GM18873 (cell line): ENCODE measurements around the gene TLE7.

ENCODE experiments used
- ATAC-seq: cut with Tn5 transposase; IDR thresholded peaks from one replicate; pipeline ENCODE4 v1.9.1; 2021; ENCODE audit warnings: mild to moderate bottlenecking, moderate library complexity, moderate number of reproducible peaks; ENCODE audit not compliant: unreplicated experiment, low FRiP score

The TLE7 gene

GRCh38 chr16:71421911-71422310, 19.9 kb downstream of the TLE7 start:
- ATAC-seq, result no peak

DNA sequence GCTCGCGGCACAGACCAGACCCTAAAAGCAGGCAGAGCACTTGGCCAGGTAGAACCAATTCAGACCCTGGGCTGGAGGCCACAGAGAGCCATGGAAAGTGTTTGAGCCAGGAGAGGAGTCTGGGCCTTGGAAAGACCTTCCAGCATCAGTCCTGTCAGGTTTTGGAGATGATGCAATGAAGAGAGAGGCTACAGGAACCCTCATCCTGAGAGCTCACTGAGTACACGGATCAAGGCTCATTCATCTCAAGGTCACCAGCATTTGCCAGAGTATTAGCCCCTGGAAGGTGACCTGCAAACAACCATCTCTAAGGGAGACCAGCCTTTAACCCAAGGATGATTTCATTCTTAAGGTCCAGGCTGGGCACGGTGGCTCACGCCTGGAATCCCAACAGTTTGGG, 27.8 kb downstream of the TLE7 start:
- ATAC-seq, result no peak

- no peak for ATAC-seq
Observed at GRCh38 chr16:71413341-71413740, 28.5 kb downstream of the TLE7 start.

DNA sequence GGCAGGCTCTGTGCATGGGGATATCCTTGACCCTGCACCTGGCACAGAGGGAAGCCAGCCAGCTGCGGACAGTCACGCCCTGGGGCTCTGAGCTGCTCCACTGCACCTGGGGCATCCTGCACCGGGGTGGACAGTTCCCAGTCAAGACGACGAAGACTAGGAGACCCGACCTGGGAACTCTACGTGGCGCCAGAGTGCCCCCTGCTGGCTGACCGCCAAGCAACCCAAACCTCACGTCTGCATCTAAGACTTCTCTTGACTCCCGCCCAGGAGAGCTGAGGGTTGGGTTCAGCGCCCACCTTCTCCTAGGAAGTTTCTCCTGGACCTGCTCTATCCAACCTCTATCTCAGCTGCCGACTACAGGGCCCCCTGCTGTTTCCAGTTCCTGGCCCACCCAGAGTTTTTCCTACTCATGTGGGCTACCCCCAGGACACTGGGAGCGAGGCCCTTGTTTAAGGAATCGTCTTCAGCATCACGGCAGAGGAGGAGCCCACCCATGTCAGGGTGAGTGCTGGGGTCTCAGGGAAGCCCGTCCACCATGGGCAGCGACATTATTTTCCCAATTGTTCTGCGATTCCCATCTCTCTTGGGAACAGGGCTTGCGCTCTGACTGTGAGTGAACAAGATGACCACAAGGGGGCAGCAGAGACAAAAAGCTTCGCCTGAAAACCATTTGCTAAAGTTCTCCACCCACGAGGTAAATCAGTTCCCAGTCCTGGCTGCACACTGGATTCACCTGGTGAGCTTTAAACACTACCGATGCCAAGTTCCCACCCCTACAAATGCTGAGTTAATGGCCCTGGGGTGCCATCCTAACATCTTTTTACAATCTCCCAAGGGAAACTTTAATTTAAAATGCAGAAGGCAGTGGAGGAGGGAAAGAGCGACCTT, 29.3 kb downstream of the TLE7 start:
- ATAC-seq, result peak; percentile 47

DNA sequence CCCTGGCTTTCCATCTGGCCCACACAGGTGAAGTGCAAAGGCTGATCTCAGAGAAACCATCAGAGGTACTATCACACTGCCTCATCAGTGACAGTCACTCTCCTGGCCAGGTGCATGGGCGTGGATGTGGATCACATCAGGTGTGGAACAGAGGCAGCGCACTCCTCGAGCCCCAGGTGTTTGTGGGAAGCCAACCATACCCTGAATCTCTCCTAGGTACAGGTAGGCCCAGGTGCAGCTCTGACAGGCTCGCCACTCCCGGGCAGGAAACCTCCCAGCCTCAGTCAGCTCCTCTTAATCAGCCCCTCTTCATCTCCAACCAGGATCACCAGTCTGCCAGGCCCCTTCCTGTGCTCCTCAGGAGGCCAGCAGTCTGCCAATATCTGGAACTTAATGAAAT, 31.7 kb downstream of the TLE7 start:
- no peak for ATAC-seq

DNA sequence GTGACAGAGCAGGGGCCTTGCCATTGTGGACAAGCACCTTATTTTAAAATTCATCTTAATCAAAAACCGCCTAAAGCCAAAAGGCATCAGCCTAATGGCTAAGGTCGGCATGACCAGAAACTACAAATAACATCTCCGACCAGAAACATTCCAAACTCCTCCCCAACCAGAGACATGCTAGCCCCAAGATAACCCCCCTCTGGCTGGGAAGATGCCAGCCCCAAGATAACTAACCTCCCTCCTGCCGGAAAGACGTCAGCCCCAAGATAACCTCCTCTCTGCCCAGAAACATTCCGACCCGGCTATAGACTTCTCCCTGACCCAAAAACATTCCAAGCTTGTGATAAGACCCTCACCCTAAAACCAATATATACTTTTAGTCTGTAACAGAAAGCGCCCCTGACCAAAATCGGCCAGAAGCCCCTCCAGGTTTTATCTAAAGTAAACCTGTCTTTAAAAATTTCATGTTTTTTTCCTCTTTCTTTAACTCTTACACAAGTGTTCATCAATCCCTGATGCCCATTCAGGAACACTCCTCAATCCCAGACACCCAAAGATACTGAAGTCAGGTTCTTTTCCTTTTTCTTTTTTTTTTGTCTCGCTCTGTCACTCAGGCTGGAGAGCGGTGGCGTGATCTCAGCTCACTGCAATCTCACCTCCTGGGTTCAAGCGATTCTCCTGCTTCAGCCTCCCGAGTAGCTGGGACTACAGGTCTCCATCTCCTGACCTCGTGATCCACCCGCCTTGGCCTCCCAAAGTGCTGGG, 32.7 kb downstream of the TLE7 start:
- ATAC-seq, result no peak

GRCh38 chr16:71408536-71408935, 33.3 kb downstream of the TLE7 start:
- ATAC-seq, result no peak

- ATAC-seq, result no peak
Observed at GRCh38 chr16:71407731-71408130, 34.1 kb downstream of the TLE7 start.

DNA sequence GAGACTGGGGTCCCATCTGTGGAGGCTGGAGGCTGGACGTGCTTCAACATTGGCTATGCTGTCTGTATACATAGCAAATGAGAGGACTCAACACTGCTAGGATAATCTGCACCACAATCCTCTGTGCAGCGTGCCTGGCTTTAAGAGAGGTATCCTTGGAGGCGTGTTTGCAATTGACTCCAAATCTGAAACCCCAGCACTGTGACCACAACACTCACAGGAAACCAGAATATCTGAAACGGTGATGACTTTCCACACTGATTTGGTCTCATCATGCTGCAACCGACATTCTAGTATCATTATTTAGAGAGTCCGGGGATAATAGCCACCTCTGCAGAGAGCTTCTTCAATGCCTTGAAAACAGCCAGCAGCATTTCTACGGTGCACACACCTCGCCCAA, 35.1 kb downstream of the TLE7 start:
- ATAC-seq, result no peak

DNA sequence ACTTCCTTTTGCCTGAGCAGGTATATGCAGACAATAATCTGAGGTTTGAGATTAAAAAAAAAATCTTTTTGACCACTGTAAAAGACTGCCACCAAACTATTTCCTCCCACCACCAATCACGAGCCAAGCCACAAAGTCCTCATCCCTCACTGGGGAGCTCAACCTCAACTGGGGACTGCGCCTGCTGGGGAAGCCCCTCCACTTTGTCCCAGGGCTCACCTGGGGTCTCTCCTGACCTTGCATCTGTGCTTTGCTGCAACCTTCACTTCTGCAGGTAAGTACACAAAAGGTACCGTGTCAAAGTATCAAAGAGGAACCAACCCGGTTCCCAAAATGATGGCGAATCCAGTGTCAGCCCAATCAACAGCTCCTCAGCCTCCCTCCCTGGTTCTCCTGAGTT, 35.5 kb downstream of the TLE7 start:
- no peak for ATAC-seq

- ATAC-seq, result no peak
Observed at GRCh38 chr16:71404364-71404763, 37.5 kb downstream of the TLE7 start.

DNA sequence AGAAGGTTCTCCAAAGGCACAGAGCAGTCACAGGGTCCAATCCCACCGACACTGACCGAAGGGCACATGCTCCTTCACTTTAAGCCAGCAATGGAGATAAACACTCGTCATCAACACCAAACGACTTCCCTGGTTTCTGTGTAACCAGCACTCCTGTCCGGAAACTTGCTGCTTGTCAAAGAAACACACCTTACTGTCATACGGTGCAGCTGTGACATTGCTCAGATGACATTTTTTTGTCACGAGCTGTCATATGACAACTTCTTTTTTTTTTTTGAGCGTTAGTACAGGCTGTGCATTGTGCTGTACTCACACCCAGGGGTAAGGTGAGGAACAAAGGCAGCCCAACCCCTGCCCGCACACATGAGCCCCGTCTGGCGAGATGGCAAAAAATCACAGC, 39.2 kb downstream of the TLE7 start:
- ATAC-seq, result no peak

GRCh38 chr16:71402007-71402406, 39.8 kb downstream of the TLE7 start:
- no peak for ATAC-seq

- no peak for ATAC-seq
Observed at GRCh38 chr16:71399801-71400563, 41.9 kb downstream of the TLE7 start.

DNA sequence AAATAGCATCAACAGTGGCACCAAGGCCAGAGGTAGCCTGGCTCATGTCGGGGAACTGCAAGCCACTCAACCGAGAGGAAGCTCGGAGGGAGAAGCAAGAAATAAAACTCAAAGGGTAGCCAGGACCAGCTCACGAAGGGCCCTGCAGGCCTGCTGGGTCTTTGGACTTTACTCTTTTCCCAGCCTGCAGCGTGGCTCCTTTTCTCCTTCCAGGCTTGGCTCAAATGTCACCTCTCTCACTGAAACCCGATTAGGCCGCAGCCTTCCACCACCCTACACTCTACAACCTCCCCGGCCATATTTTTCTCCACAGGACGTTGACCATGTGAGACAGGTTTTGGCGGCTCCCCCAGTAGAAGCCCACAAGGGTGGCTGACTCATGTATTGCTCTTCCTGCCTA, 45.3 kb downstream of the TLE7 start:
- ATAC-seq, result no peak

DNA sequence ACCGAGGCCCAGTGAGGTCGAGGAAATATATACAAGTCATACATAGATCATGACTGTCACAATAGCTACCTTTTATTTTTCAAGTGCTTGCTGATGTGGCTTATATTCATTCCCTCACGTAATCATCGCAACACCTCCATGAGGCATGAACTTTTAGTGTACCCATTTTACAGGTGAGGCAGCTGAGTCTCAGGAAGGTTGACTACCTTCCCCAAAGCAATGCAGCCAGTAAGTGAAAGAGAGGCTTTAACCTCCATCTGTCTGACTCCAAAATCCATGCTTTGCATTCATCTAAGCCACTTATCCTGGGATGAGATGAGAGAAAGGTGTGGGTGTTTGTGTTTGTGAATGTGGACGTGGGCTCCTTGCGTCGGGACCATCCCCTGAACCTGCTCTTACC, 52.5 kb downstream of the TLE7 start:
- no peak for ATAC-seq

- ATAC-seq, result no peak
Observed at GRCh38 chr16:71387045-71387871, 54.6 kb downstream of the TLE7 start.

DNA sequence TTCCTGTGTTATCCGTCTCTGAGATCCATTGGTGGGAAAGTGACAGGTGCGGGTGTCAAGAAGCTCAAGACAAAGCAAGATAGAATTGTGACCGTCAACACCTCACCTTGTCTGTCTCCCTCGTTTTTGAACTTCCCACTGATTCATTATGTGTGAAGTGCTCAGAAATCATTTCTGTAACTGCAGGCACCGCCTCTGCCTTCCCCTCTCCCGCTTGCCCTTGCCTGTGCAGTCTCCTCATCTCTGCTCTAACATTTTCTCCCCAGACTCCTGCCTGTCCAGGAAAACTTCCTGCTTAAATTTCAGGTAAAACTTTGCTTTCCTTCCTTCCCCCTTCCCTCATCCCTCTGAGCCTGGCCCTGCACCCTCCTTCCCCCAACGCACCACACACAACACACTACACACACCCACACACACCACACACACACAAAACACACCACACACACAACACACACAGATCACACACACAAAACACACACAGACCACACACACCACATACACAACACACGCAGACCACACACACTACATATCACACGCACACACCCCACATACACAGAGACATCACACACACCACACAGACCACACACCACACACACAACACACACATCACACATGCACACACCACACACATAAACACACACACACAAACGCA, 57.7 kb downstream of the TLE7 start:
- ATAC-seq, result no peak

DNA sequence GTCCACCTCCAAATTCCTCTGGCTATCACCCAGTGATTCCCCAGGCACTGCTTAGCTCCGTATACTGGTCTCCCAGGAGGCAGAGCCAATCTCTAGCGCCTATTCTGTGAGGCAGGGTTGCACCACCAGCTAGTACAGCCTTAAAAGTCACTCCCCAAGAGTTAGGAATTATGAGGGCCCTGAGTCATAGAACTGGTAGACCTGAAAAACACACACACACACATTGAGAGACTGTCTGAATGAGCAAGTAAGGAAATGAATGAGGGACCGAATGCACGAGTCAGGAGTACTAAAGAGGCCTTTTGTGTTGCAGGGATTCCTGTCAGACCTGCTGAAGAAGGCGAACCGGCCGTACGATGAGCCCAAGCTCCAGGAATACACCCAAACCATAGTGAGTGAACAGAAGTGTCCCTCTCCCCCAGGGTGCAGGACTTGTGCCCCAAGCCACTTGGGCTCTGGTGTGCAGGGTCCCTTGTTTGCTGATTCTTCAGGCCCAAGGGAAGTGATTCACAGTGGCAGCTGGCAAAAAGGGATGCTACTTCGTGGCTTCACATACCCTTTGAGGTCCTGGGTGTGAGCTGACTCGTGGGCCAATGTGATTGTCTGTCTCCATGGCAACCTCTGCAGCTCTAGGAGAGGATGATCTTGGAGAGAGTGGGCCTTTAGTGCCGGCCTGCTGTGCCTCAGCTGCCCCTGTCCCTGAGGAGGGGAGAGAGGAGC, 58.6 kb downstream of the TLE7 start:
- no peak for ATAC-seq
